CD4-positive, alpha-beta T cell (primary cell): ENCODE data around the gene RASGRP3. TPM values are rescaled to one million over a fixed set of nuclear protein-coding genes. Genes with fewer than 3 reads are reported as not detected.

ENCODE experiments used
- ATAC-seq: fragments of 200-7000 bp; cut with Tn5 transposase; one replicate; pipeline ENCODE4 v1.10.0; 2022; ENCODE audit warnings: mild to moderate bottlenecking; ENCODE audit not compliant: poor library complexity
- CTCF ChIA-PET: fragments of 350-600 bp; sonication (Branson Sonifier 250); formaldehyde crosslinking; loops from one replicate; lab custom pipeline; 2021; ENCODE audit warnings: antibody characterized with exemption, inconsistent platforms; lab: Charles Lee
- POLR2A ChIA-PET: fragments of 350-600 bp; sonication (Branson Sonifier 250); formaldehyde crosslinking; loops from one replicate; lab custom pipeline; 2021; ENCODE audit warnings: antibody characterized with exemption, inconsistent platforms; lab: Charles Lee
- DNase-seq, 14 experiments: peaks; one replicate each; pipeline ENCODE4 v3.0.0-alpha.2; 2013 to 2020; ENCODE audit warnings: mixed read lengths in 2 of 14
- H3K27ac ChIP-seq, 2 donors: one replicate each; pipeline versions ENCODE4 v1.5.1 to v1.7.0; 2013; ENCODE audit warnings: low read length in 2 of 2, low read depth in 1 of 2, mild to moderate bottlenecking in 1 of 2
- H3K27me3 ChIP-seq, 2 experiments: 1 replicate in 1 of 2; 2 replicates in 1 of 2; pipeline versions ENCODE4 v1.6.1 to v1.7.0; 2013; ENCODE audit warnings: low read length in 2 of 2, control low read depth in 1 of 2, mild to moderate bottlenecking in 1 of 2, moderate library complexity in 1 of 2; ENCODE audit not compliant: insufficient read depth in 2 of 2, control insufficient read depth in 1 of 2
- H3K36me3 ChIP-seq: one replicate; pipeline ENCODE4 v1.6.1; 2013; ENCODE audit warnings: low read length, control low read depth; ENCODE audit not compliant: insufficient read depth
- H3K4me1 ChIP-seq: one replicate; pipeline ENCODE4 v1.6.1; 2013; ENCODE audit warnings: low read length, control low read depth; ENCODE audit not compliant: insufficient read depth
- H3K4me3 ChIP-seq: one replicate; pipeline ENCODE4 v1.5.1; 2013; ENCODE audit warnings: mild to moderate bottlenecking, low read length, moderate library complexity
- H3K9me3 ChIP-seq, 2 experiments: 1 replicate in 1 of 2; 2 replicates in 1 of 2; pipeline versions ENCODE4 v1.6.1 to v1.7.0; 2013; ENCODE audit warnings: low read length in 2 of 2, mild to moderate bottlenecking in 2 of 2, control low read depth in 1 of 2, moderate library complexity in 1 of 2; ENCODE audit not compliant: control insufficient read depth in 1 of 2, insufficient read depth in 1 of 2
- H3K27ac Mint-ChIP-seq: one replicate; pipeline ENCODE4 v1.8.0; 2020; ENCODE audit warnings: mixed read lengths
- H3K27me3 Mint-ChIP-seq: one replicate; pipeline ENCODE4 v1.8.0; 2021; ENCODE audit warnings: mixed read lengths
- H3K36me3 Mint-ChIP-seq: one replicate; pipeline ENCODE4 v1.8.0; 2021; ENCODE audit warnings: low read depth, mixed read lengths
- H3K4me1 Mint-ChIP-seq: one replicate; pipeline ENCODE4 v1.8.0; 2021; ENCODE audit warnings: low read depth, mixed read lengths
- H3K4me3 Mint-ChIP-seq: one replicate; pipeline ENCODE4 v1.8.0; 2020; ENCODE audit warnings: mild to moderate bottlenecking, mixed read lengths
- H3K9me3 Mint-ChIP-seq: one replicate; pipeline ENCODE4 v1.8.0; 2020; ENCODE audit warnings: mixed read lengths
- intact Hi-C, 2 experiments: fragments of 100-400 bp; cut with DNase I in 1 of 2; cut with micrococcal nuclease in 1 of 2; formaldehyde crosslinking; loops; one replicate each; pipeline versions ENCODE4 v1.15.1 to v1.9.0; 2023 to 2025; cut with DNase I, micrococcal nuclease
- total RNA-seq, 174 experiments: library from RNA in 2 of 174; stranded (reverse) in 2 of 174; gene quantifications; one replicate each; pipeline ENCODE4 v1.2.3 and lab custom pipeline; 2021 to 2026
- TF ChIP-seq, protein P1 (sequence below): fragments of 200-600 bp; IDR thresholded peaks from one replicate; pipeline ENCODE4 v1.8.0; 2022; ENCODE audit warnings: antibody characterized with exemption, mild to moderate bottlenecking

Gene RASGRP3
- total RNA-seq, 2 experiments from 2014 or later: 5.7 to 7.9 TPM

- ChIA-PET CTCF (interaction anchor here (1.4 kb wide), 1 partner anchor 23 kb away, joined by 4 read pairs; no protein-coding TSS in a partner anchor), POLR2A (no interaction called here)
- no peaks in the 10 kb centered on the region for H3K36me3 ChIP-seq
- H3K27me3 Mint-ChIP-seq: peaks cover 5% of the 10 kb centered on the region
- peaks cover 7 to 17% of the 10 kb centered on the region in 2 experiments for H3K9me3 ChIP-seq
- no peaks in the 10 kb centered on the region for H3K27me3 ChIP-seq
- no peak overlapping the region for H3K27ac Mint-ChIP-seq
- H3K4me3 ChIP-seq: no peak overlapping the region
- intact Hi-C loops: no loop called here
- H3K4me1 ChIP-seq: no peaks in the 10 kb centered on the region
- TF ChIP-seq, protein P1, sequence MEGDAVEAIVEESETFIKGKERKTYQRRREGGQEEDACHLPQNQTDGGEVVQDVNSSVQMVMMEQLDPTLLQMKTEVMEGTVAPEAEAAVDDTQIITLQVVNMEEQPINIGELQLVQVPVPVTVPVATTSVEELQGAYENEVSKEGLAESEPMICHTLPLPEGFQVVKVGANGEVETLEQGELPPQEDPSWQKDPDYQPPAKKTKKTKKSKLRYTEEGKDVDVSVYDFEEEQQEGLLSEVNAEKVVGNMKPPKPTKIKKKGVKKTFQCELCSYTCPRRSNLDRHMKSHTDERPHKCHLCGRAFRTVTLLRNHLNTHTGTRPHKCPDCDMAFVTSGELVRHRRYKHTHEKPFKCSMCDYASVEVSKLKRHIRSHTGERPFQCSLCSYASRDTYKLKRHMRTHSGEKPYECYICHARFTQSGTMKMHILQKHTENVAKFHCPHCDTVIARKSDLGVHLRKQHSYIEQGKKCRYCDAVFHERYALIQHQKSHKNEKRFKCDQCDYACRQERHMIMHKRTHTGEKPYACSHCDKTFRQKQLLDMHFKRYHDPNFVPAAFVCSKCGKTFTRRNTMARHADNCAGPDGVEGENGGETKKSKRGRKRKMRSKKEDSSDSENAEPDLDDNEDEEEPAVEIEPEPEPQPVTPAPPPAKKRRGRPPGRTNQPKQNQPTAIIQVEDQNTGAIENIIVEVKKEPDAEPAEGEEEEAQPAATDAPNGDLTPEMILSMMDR: no peak
- H3K4me1 Mint-ChIP-seq: no peaks in the 10 kb centered on the region
- H3K9me3 Mint-ChIP-seq: peaks cover 9% of the 10 kb centered on the region
- no peak for ATAC-seq
- H3K4me3 Mint-ChIP-seq: no peak overlapping the region
- DNase-seq: no peak
- no peak overlapping the region for H3K27ac ChIP-seq
- H3K36me3 Mint-ChIP-seq: no peaks in the 10 kb centered on the region
These were observed 23.9 kb upstream of the RASGRP3 start for GRCh38 chr2:33452545-33452944.

GRCh38 chr2:33453905-33454479, 22.5 kb upstream of the RASGRP3 start:
- no peak overlapping the region for H3K4me3 Mint-ChIP-seq
- CTCF ChIA-PET: no interaction called here
- POLR2A ChIA-PET: no interaction called here
- H3K9me3 Mint-ChIP-seq: peaks cover 9% of the 10 kb centered on the region
- Histone ChIP-seq H3K27me3 (no peaks in the 10 kb centered on the region), H3K36me3 (no peaks in the 10 kb centered on the region), H3K4me1 (no peaks in the 10 kb centered on the region), H3K9me3 (peaks cover 7 to 17% of the 10 kb centered on the region in 2 experiments), H3K27ac (no peak overlapping the region), H3K4me3 (no peak overlapping the region)
- H3K4me1 Mint-ChIP-seq: no peaks in the 10 kb centered on the region
- TF ChIP-seq, protein P1: no peak
- DNase-seq: no peak
- intact Hi-C loops: no loop called here
- H3K27ac Mint-ChIP-seq: no peak overlapping the region
- peaks cover 5% of the 10 kb centered on the region for H3K27me3 Mint-ChIP-seq
- no peaks in the 10 kb centered on the region for H3K36me3 Mint-ChIP-seq
- no peak for ATAC-seq

DNA sequence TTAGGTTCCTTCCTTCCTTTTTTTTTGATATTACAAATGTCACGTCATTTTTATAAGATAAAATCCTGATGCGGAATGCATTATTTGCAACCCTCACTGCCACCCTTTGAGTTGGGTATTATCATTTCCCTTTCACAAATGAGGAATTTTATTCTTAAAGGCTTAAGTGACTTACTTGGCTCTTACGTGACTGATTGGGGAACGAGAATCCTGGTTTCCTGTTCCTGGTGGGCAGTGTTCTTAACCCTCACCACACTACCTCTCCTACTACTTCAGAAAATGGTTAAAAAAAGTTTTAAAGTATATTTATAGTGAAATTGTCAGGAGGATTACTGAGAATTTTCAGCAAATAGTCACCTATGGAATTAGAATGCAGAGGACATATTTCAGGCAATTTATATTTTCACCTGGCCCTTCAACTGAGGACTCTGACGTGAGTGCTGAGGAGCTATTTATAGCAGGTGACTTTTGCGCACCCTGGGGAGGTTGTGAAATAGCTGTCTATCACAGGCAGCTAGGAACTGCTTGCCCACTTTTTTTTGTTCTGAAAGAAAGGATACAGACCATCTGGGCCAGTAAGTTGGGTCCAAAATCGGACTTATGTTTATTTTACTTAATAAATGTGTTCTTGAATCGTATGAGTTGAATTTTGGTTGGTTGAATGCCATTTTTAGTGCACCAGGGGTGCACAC, 18.7 kb upstream of the RASGRP3 start:
- Mint-ChIP-seq H3K4me1 (no peaks in the 10 kb centered on the region), H3K4me3 (no peak overlapping the region), H3K36me3 (no peaks in the 10 kb centered on the region), H3K27me3 (peaks cover 5% of the 10 kb centered on the region), H3K27ac (no peak overlapping the region), H3K9me3 (peaks cover 2% of the 10 kb centered on the region)
- TF ChIP-seq, protein P1: no peak
- no peaks in the 10 kb centered on the region for H3K4me1 ChIP-seq
- peaks cover under 1 to 1% of the 10 kb centered on the region in 2 experiments for H3K9me3 ChIP-seq
- CTCF ChIA-PET: no interaction called here
- intact Hi-C loops: no loop called here
- no peak overlapping the region for H3K27ac ChIP-seq
- no peaks in the 10 kb centered on the region for H3K27me3 ChIP-seq
- no peak for ATAC-seq
- POLR2A ChIA-PET: interaction anchor here (1.2 kb wide), 1 partner anchor 16 kb away, joined by 3 read pairs; no protein-coding TSS in a partner anchor
- no peaks in the 10 kb centered on the region for H3K36me3 ChIP-seq
- no peak overlapping the region for H3K4me3 ChIP-seq
- no peak for DNase-seq
